K562 (cell line): ENCODE measurements around the gene NAV2. TPM values are rescaled to one million over a fixed set of nuclear protein-coding genes. Genes with fewer than 3 reads are reported as not detected.

Source experiments
- ATAC-seq: fragments of 200-7000 bp; cut with Tn5 transposase; 3 replicates; pipeline ENCODE4 v1.9.1; 2020; ENCODE audit warnings: moderate library complexity
- BruUV-seq: library from RNA; stranded (reverse); fragments of 400-500 nt; replicated peaks from 2 replicates; lab custom pipeline; 2021; lab: Mats Ljungman, UMichigan
- CTCF ChIA-PET: fragments of 300-600 bp; formaldehyde crosslinking; extraction: SDS; loops from one replicate; lab custom pipeline; 2021; ENCODE audit warnings: low intra/inter-chr PET ratio; lab: Yijun Ruan, JAX
- POLR2A ChIA-PET: fragments of 300-600, 350-650 bp; sonication (Branson Sonifier 250); formaldehyde crosslinking; extraction: SDS; loops from one replicate; lab custom pipeline; 2021; ENCODE audit warnings: antibody characterized with exemption, inconsistent platforms; lab: Yijun Ruan, JAX
- DNase-seq, 4 experiments: peaks; one replicate each; pipeline versions ENCODE4 v3.0.0 to v3.0.0-alpha.2; 2011 to 2018; ENCODE audit warnings: low spot score in 3 of 4, mixed read lengths in 3 of 4; ENCODE audit errors: extremely low read depth in 1 of 4
- FAIRE-seq: peaks from 2 replicates; lab custom pipeline; 2011; peaks lifted over from hg19 to GRCh38; lab: Jason Lieb, UNC
- H2AFZ ChIP-seq: 2 replicates; pipeline ENCODE4 v1.6.0; 2011; ENCODE audit warnings: low read depth, low read length, control low read depth, inconsistent platforms
- H3K27ac ChIP-seq: fragments of 200-600 bp; 3 replicates; pipeline ENCODE4 v1.8.0; 2011; ENCODE audit warnings: low read depth, mild to moderate bottlenecking, control low read depth, inconsistent platforms, low read length, moderate library complexity, mixed read lengths; ENCODE audit errors: extremely low read depth
- H3K27me3 ChIP-seq, 2 experiments: fragments of 300-600 bp in 1 of 2; 2 replicates in 1 of 2; 3 replicates in 1 of 2; pipeline versions ENCODE4 v1.6.0 to v1.8.0; 2011; ENCODE audit warnings: inconsistent platforms in 2 of 2, low read length in 2 of 2, mild to moderate bottlenecking in 1 of 2, mixed read lengths in 1 of 2, moderate library complexity in 1 of 2; ENCODE audit not compliant: control insufficient read depth in 2 of 2, insufficient read depth in 2 of 2
- H3K36me3 ChIP-seq: fragments of 300-600 bp; 3 replicates; pipeline ENCODE4 v1.8.0; 2011; ENCODE audit warnings: mild to moderate bottlenecking, low read length, inconsistent platforms; ENCODE audit not compliant: control insufficient read depth, insufficient read depth
- H3K4me1 ChIP-seq, 2 experiments: fragments of 200-600 bp in 1 of 2; replicated peaks in 1 of 2; 2 replicates in 1 of 2; 3 replicates in 1 of 2; pipeline versions ENCODE4 v1.5.1 to v1.8.0; 2011; ENCODE audit warnings: inconsistent platforms in 2 of 2, low read length in 2 of 2, mild to moderate bottlenecking in 1 of 2, mixed read lengths in 1 of 2, moderate library complexity in 1 of 2; ENCODE audit not compliant: control insufficient read depth in 2 of 2, insufficient read depth in 2 of 2
- H3K4me2 ChIP-seq: 2 replicates; pipeline ENCODE4 v1.6.1; 2011; ENCODE audit warnings: low read length, control low read depth, inconsistent platforms, mixed read lengths; ENCODE audit not compliant: insufficient read depth
- H3K4me3 ChIP-seq: fragments of 200-600 bp; sonication (generic), shearing (Covaris generic); 2 replicates; pipeline ENCODE4 v1.5.1; 2016; ENCODE audit warnings: control low read depth, inconsistent platforms
- H3K79me2 ChIP-seq: fragments of 200-600 bp; 3 replicates; pipeline ENCODE4 v1.8.0; 2011; ENCODE audit warnings: low read length, inconsistent platforms; ENCODE audit not compliant: control insufficient read depth, insufficient read depth
- H3K9ac ChIP-seq, 2 experiments: 2 replicates each; pipeline versions ENCODE4 v1.6.0 to v1.6.1; 2011; ENCODE audit warnings: low read depth in 2 of 2, low read length in 2 of 2, control low read depth in 1 of 2, inconsistent platforms in 1 of 2, mild to moderate bottlenecking in 1 of 2, mixed read lengths in 1 of 2; ENCODE audit not compliant: insufficient read depth in 1 of 2
- H3K9me1 ChIP-seq: one replicate; pipeline ENCODE4 v1.6.0; 2011; ENCODE audit warnings: inconsistent platforms, mild to moderate bottlenecking, low read length, moderate library complexity; ENCODE audit not compliant: control insufficient read depth, insufficient read depth
- H3K9me3 ChIP-seq: replicated peaks from 2 replicates; pipeline ENCODE4 v1.5.1; 2011; ENCODE audit warnings: low read depth, low read length, inconsistent platforms; ENCODE audit not compliant: control insufficient read depth, insufficient read depth
- H4K20me1 ChIP-seq: replicated peaks from 2 replicates; pipeline ENCODE4 v1.6.1; 2011; ENCODE audit warnings: low read length, inconsistent platforms, mixed read lengths; ENCODE audit not compliant: control insufficient read depth, insufficient read depth
- CSDE1 ChIP-seq, 2 experiments: fragments of 450-650 bp; IDR thresholded peaks; 2 replicates each; pipeline ENCODE4 v1.6.1; 2016; ENCODE audit warnings: mild to moderate bottlenecking in 1 of 2
- GABPB1 ChIP-seq: sonication (generic); formaldehyde crosslinking; IDR thresholded peaks from 2 replicates; pipeline ENCODE4 v1.8.0; 2022; ENCODE audit warnings: mild to moderate bottlenecking, missing genetic modification reagents
- HDAC8 ChIP-seq: fragments of 450-650 bp; IDR thresholded peaks from 2 replicates; pipeline ENCODE4 v1.6.1; 2016; ENCODE audit warnings: mild to moderate bottlenecking, missing genetic modification characterization, moderate library complexity, missing compliant biosample characterization
- NCOA1 ChIP-seq: fragments of 450-650 bp; IDR thresholded peaks from 2 replicates; pipeline ENCODE4 v1.6.1; 2016; ENCODE audit warnings: low read depth
- SMAD1 ChIP-seq: fragments of 150-350 bp; IDR thresholded peaks from 2 replicates; pipeline ENCODE4 v1.6.1; 2014; ENCODE audit warnings: low read length, low read depth; ENCODE audit not compliant: partially characterized antibody
- XRCC3 ChIP-seq: fragments of 450-650 bp; IDR thresholded peaks from 2 replicates; pipeline ENCODE4 v1.6.1; 2017; ENCODE audit warnings: mild to moderate bottlenecking, moderate library complexity
- WGBS: fragments of 100-300 bp; shearing (Covaris generic); methylation state at CpG from one replicate; pipeline ENCODE4 v1.1.6; 2016; ENCODE audit warnings: low coverage, mixed read lengths; ENCODE audit not compliant: insufficient coverage; ENCODE audit errors: missing lambda C conversion rate; 5-methylcytosine and 5-hydroxymethylcytosine counted together
- in situ Hi-C: fragments of 300-500 bp; cut with MboI; formaldehyde crosslinking; loops from 4 replicates; pipeline ENCODE4 v1.15.0; 2018; ENCODE audit warnings: inconsistent platforms, mixed read lengths
- intact Hi-C: fragments of 100-400 bp; cut with micrococcal nuclease; formaldehyde crosslinking; loops from 2 replicates; pipeline ENCODE4 v1.14.2; 2022
- polyA plus RNA-seq, 8 experiments: library from polyadenylated mRNA; depleted of rRNA in 4 of 8; stranded (reverse) in 5 of 8; unstranded in 3 of 8; fragments of >200 nt; fragmentation: Nextera tagmentation in 2 of 8; fragmentation: Illumina TruSeq in 1 of 8; extraction: Ambion mirVana in 2 of 8; extraction: Trizol in 1 of 8; gene quantifications; 2 replicates each; pipeline versions ENCODE4 v1.2.1 to v1.2.3, GENCODE V29; 2011 to 2014; ENCODE audit warnings: inconsistent platforms in 1 of 8, missing spikeins in 1 of 8
- total RNA-seq, 7 experiments: library from RNA; depleted of rRNA in 6 of 7; stranded (reverse); fragments of >200 nt in 6 of 7; fragmentation: Illumina TruSeq in 2 of 7; extraction: Trizol in 2 of 7; gene quantifications; 2 replicates each; pipeline versions ENCODE4 v1.2.1 to v1.2.3, GENCODE V29; 2011 to 2021; ENCODE audit warnings: low replicate concordance in 1 of 7
- TF ChIP-seq, protein P1 (sequence below), 2 experiments: fragments of 250-450 bp in 1 of 2; fragments of 450-650 bp in 1 of 2; sonication (Bioruptor Pico) in 1 of 2; IDR thresholded peaks; 2 replicates each; pipeline versions ENCODE4 v1.6.1 to v1.8.0; 2016 to 2021; ENCODE audit warnings: mild to moderate bottlenecking in 2 of 2, moderate library complexity in 2 of 2, missing compliant biosample characterization in 1 of 2, missing genetic modification characterization in 1 of 2
- TF ChIP-seq, protein P2 (sequence below): IDR thresholded peaks from 3 replicates; pipeline ENCODE4 v1.6.1; 2011; ENCODE audit warnings: borderline replicate concordance, mild to moderate bottlenecking, moderate library complexity; ENCODE audit not compliant: insufficient read length; ENCODE audit errors: extremely low read depth
- TF ChIP-seq, protein P3 (sequence below): fragments of 250-450 bp; sonication (Bioruptor Pico); IDR thresholded peaks from 2 replicates; pipeline ENCODE4 v1.9.0; 2021; ENCODE audit warnings: mild to moderate bottlenecking, inconsistent platforms
- TF ChIP-seq, protein P4 (sequence below): sonication (generic); formaldehyde crosslinking; IDR thresholded peaks from 2 replicates; pipeline ENCODE4 v1.8.0; 2022; ENCODE audit warnings: mild to moderate bottlenecking, missing genetic modification reagents
- TF ChIP-seq, protein P5 (sequence below): fragments of 250-450 bp; sonication (Bioruptor Pico); IDR thresholded peaks from 2 replicates; pipeline ENCODE4 v1.4.0; 2020
- TF ChIP-seq, protein P6 (sequence below): fragments of 250-450 bp; sonication (Bioruptor Pico); IDR thresholded peaks from 2 replicates; pipeline ENCODE4 v1.8.0; 2021; ENCODE audit warnings: borderline replicate concordance, mild to moderate bottlenecking, moderate library complexity; ENCODE audit not compliant: poor library complexity, severe bottlenecking

NAV2 gene
- total and polyA plus RNA-seq, 9 of the 15 experiments (the other 6 are each of a cell fraction or from before 2014, with no cell fraction given) = 0.03 to 0.35 (median 0.05) TPM

DNA sequence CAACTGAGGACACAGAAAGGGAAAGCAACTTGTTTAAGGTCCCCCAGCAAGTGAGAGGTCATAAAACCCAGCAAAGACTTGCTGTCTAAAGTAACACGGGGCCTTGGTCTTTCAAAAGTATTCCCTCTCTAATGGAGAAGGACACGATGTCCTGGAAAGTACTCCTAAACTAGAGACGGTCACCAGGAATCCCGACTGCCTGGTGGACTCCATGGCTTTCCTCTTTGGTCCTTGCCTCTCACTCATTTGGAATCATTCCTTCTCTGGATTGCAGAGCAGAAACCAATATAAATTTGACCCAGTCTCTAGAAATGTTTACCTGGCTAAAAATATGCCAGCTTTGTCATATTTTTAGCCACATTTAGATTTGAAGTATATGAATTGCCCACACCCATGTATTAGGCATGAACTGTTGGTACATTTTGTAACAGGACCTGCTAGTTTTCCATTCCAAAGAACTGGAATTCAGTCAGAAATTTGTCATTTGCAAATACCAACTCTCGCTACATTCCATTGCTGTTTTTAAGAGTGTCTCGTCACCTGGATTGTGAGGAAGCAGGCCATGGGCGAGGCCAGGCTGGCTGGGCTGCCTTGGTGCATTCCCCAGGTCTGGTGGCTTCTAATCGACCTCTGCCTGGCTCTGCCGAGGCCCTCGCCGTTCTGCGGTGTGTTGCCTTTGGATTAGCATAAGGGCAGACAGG lies 12.9 kb downstream of the NAV2 start:
- no peak overlapping the region; a peak in 1 of 4 replicates for H3K9ac ChIP-seq
- no peak overlapping the region for H3K4me3 ChIP-seq
- no peaks in the 10 kb centered on the region for H3K4me1 ChIP-seq
- ChIA-PET CTCF (no interaction called here), POLR2A (no interaction called here)
- no TSS peak for BruUV-seq
- FAIRE-seq = no peak
- TF ChIP-seq HDAC8 (tag) (no peak), XRCC3 (no peak), CSDE1 (IDR thresholded peaks at IDR 0.05) (no peak), NCOA1 (no peak), SMAD1 (no peak), GABPB1 (CRISPR knock-in tag) (no peak)
- TF ChIP-seq, protein P1, sequence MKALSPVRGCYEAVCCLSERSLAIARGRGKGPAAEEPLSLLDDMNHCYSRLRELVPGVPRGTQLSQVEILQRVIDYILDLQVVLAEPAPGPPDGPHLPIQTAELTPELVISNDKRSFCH (CRISPR knock-in tag; IDR thresholded peaks at IDR 0.05) = no peak
- TF ChIP-seq, protein P1 (tag; IDR thresholded peaks at IDR 0.05) = no peak
- TF ChIP-seq, protein P2, sequence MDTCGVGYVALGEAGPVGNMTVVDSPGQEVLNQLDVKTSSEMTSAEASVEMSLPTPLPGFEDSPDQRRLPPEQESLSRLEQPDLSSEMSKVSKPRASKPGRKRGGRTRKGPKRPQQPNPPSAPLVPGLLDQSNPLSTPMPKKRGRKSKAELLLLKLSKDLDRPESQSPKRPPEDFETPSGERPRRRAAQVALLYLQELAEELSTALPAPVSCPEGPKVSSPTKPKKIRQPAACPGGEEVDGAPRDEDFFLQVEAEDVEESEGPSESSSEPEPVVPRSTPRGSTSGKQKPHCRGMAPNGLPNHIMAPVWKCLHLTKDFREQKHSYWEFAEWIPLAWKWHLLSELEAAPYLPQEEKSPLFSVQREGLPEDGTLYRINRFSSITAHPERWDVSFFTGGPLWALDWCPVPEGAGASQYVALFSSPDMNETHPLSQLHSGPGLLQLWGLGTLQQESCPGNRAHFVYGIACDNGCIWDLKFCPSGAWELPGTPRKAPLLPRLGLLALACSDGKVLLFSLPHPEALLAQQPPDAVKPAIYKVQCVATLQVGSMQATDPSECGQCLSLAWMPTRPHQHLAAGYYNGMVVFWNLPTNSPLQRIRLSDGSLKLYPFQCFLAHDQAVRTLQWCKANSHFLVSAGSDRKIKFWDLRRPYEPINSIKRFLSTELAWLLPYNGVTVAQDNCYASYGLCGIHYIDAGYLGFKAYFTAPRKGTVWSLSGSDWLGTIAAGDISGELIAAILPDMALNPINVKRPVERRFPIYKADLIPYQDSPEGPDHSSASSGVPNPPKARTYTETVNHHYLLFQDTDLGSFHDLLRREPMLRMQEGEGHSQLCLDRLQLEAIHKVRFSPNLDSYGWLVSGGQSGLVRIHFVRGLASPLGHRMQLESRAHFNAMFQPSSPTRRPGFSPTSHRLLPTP = no peak
- TF ChIP-seq, protein P3, sequence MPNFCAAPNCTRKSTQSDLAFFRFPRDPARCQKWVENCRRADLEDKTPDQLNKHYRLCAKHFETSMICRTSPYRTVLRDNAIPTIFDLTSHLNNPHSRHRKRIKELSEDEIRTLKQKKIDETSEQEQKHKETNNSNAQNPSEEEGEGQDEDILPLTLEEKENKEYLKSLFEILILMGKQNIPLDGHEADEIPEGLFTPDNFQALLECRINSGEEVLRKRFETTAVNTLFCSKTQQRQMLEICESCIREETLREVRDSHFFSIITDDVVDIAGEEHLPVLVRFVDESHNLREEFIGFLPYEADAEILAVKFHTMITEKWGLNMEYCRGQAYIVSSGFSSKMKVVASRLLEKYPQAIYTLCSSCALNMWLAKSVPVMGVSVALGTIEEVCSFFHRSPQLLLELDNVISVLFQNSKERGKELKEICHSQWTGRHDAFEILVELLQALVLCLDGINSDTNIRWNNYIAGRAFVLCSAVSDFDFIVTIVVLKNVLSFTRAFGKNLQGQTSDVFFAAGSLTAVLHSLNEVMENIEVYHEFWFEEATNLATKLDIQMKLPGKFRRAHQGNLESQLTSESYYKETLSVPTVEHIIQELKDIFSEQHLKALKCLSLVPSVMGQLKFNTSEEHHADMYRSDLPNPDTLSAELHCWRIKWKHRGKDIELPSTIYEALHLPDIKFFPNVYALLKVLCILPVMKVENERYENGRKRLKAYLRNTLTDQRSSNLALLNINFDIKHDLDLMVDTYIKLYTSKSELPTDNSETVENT (CRISPR knock-in tag) = no peak
- TF ChIP-seq, protein P4, sequence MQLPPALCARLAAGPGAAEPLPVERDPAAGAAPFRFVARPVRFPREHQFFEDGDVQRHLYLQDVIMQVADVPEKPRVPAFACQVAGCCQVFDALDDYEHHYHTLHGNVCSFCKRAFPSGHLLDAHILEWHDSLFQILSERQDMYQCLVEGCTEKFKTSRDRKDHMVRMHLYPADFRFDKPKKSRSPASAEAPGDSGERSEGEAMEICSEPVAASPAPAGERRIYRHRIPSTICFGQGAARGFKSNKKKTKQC (CRISPR knock-in tag) = no peak
- TF ChIP-seq, protein P5, sequence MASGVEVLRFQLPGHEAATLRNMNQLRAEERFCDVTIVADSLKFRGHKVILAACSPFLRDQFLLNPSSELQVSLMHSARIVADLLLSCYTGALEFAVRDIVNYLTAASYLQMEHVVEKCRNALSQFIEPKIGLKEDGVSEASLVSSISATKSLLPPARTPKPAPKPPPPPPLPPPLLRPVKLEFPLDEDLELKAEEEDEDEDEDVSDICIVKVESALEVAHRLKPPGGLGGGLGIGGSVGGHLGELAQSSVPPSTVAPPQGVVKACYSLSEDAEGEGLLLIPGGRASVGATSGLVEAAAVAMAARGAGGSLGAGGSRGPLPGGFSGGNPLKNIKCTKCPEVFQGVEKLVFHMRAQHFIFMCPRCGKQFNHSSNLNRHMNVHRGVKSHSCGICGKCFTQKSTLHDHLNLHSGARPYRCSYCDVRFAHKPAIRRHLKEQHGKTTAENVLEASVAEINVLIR (CRISPR knock-in tag) = no peak
- TF ChIP-seq, protein P6, sequence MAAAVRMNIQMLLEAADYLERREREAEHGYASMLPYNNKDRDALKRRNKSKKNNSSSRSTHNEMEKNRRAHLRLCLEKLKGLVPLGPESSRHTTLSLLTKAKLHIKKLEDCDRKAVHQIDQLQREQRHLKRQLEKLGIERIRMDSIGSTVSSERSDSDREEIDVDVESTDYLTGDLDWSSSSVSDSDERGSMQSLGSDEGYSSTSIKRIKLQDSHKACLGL (CRISPR knock-in tag) = no peak
- WGBS = under 1% methylated on average over 12 of the region's 12 CpGs
- peaks cover 4% of the 10 kb centered on the region; the same call in 1 of the 2 replicates for H4K20me1 ChIP-seq
- no peak for ATAC-seq
- no peaks in the 10 kb centered on the region for H3K79me2 ChIP-seq
- in situ Hi-C loops (no loop called here), intact Hi-C loops (no loop called here)
- H3K4me2 ChIP-seq = no peak overlapping the region
- H3K36me3 ChIP-seq = no peaks in the 10 kb centered on the region
- no peak for DNase-seq
- H3K9me1 ChIP-seq = no peaks in the 10 kb centered on the region
- no peak overlapping the region for H3K27ac ChIP-seq
- no peaks in the 10 kb centered on the region for H3K9me3 ChIP-seq
- H2AFZ ChIP-seq = no peak overlapping the region
- H3K27me3 ChIP-seq = no peaks in the 10 kb centered on the region; a peak in 1 of 5 replicates
